ENCODE data around the gene WDR45.

DNA sequence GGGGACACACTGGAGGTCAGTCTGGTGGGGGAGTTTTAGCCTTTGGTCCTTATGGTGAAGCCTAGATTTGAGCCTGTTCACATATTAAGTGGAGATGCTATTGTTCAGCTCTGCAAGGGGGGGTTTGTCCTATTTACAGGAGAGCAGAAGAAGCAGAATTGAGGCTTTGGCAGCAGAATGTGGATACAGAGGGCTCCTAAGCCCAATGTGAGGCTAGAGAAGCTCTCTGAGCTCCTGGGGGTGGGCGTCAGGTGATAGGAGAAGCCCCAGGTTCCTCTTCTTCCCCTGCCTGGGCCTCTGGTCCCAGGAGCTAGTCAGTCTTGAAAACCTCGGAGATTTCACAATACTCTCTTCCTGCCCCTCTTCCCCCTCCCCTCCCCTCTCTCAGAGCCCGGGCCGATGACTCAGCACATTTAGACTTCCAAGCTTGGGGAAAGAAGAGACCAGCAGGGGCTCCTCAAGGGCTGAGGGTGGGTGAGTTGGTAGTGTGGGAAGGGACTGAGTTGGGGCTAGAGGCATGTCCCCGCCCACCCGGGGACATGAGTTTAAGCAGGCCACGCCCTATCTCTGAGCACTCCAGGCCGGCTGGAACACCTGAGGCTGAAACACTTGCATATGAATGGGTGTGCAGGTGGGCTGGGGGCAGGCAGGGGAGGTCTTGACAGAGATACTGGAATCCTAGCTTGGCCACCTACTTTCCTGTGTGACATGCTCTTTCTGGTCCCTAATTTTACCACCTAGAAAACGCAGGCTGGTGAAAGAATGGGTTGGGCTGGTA is 39.9 kb downstream of the WDR45 start:
- TF ChIP-seq ZNF274 (IDR thresholded peaks at IDR 0.05; ENCODE audit: low read depth, low read length) (no peak), YY1 (IDR thresholded peaks at IDR 0.05; ENCODE audit: insufficient read depth, insufficient read length) (no peak), SUZ12 (IDR thresholded peaks at IDR 0.05; ENCODE audit: extremely low read depth, insufficient read depth, insufficient read length) (no peak)
